Activated CD4-positive, alpha-beta T cell treated with anti-CD3 and anti-CD28 coated beads, Interleukin-2, amount 10 ng/mL, durations not matched to agents 24 days and 14 days (primary cell): ENCODE measurements around the gene CCL4. TPM values are rescaled to one million over a fixed set of nuclear protein-coding genes. Genes with fewer than 3 reads are reported as not detected.
"Not testable (repeated sequence)": the region's sequence is repeated elsewhere in the genome, so short reads cannot be mapped to it uniquely, and the experiment has no call there.

ENCODE experiments used
- DNase-seq: peaks from one replicate; pipeline ENCODE4 v3.0.0; 2022
- H3K27ac Mint-ChIP-seq: one replicate; pipeline ENCODE4 v1.8.0; 2022; ENCODE audit warnings: mild to moderate bottlenecking, mixed read lengths
- H3K27me3 Mint-ChIP-seq: one replicate; pipeline ENCODE4 v1.8.0; 2022; ENCODE audit warnings: mixed read lengths
- H3K36me3 Mint-ChIP-seq: one replicate; pipeline ENCODE4 v1.8.0; 2022; ENCODE audit warnings: low read depth, mild to moderate bottlenecking, mixed read lengths
- H3K4me1 Mint-ChIP-seq: one replicate; pipeline ENCODE4 v1.8.0; 2021; ENCODE audit warnings: mixed read lengths
- H3K4me3 Mint-ChIP-seq: one replicate; pipeline ENCODE4 v1.8.0; 2022; ENCODE audit warnings: mild to moderate bottlenecking, moderate library complexity, mixed read lengths
- H3K9me3 Mint-ChIP-seq: one replicate; pipeline ENCODE4 v1.8.0; 2021; ENCODE audit warnings: mixed read lengths
- intact Hi-C: fragments of 100-400 bp; cut with micrococcal nuclease; formaldehyde crosslinking; loops from one replicate; pipeline ENCODE4 v1.15.1; 2023
- total RNA-seq: library from RNA; stranded (reverse); gene quantifications from 2 replicates; pipeline ENCODE4 v1.2.3, GENCODE V29; 2022

The CCL4 gene
- 351 and 370 TPM in 2 replicates for total RNA-seq

DNA sequence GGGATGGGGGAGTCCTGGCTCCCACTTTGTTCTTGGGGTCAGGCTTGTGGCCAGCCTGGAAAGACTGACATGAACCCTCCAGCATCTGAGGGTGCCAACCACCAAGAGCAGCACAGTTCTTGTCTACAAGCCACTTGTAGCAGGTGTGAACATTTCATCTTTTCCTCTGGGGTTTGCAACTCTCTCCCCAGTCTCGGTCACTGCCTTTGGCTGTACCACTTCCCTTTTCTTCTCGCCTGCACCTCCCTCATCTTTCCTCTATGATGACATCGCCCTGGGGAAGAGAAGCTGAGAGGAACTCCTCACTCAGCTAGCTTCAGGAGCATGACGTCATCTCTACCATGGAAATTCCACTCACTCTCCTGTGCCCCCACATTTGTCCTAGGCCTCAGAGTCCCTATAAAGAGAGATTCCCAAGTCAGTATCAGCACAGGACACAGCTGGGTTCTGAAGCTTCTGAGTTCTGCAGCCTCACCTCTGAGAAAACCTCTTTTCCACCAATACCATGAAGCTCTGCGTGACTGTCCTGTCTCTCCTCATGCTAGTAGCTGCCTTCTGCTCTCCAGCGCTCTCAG is at the start of gene CCL4:
Gene CCL4, plus strand, starts transcription at position 427 of the 575 bp plus-strand sequence. Its CDS starts 79 bp downstream, at position 506.
- peak; percentile 60 for DNase-seq
- Mint-ChIP-seq H3K4me1 (peaks cover 10% of the 10 kb centered on the region), H3K27ac (peak within 1 kb of the TSS; percentile 68), H3K27me3 (peaks cover 13% of the 10 kb centered on the region), H3K4me3 (peak within 1 kb of the TSS; percentile 69)
- H3K36me3 Mint-ChIP-seq, H3K9me3 Mint-ChIP-seq: not testable (repeated sequence)
- intact Hi-C loops = loop anchor here (1.0 kb wide), 1 partner anchor 13 kb away; the partner anchor contains the start of gene CCL3

DNA sequence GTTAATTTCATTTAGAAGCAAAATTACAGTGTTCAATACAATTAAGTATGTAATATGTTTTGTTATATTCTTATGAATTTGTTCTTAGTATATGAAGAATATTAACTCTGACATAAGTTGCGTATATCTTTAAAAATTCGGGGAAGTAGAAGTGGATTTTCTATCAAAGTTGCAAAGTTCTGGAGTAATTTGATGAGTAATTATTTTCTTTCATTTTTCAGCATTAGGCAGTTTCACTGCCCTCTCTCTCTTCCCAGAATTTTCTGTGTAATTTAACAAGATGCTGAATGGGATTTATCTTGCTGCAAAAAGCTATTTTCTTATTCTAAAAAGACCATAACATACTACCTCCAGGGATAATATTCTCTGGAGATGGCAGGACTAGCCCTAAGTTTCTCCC is 48.5 kb upstream of the CCL4 start:
- peaks cover 24% of the 10 kb centered on the region for H3K27me3 Mint-ChIP-seq
- peaks cover under 1% of the 10 kb centered on the region for H3K9me3 Mint-ChIP-seq

DNA sequence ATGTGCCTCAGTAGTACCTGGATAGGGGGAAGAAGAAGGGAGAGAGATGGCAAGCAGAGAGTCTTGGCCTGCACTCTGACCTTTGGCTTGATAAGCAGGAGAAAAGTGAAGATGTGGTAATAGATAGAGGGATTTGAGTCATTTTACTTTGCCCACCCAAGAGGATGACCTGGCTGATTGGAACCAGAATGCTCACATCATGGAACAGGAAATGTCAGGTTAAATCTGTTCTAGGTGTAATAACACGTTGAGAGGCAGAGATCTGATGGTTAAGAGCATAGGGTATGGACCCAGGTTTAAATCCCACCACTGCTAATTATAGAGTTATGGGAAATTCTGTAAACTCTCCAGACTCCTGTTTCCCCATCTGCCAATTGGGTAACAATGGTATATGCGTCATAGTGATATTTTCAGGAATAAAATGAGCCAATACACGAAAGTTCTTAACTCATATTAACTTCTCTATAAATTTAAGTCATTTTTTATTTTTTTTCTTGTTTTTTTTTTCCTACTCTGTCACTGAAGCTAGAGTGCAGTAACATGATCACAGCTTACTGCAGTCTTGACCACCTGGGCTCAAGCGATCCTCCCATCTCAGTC is 47.6 kb upstream of the CCL4 start:
- Mint-ChIP-seq H3K27me3 (peaks cover 23% of the 10 kb centered on the region), H3K4me3 (no peak overlapping the region), H3K36me3 (no peaks in the 10 kb centered on the region), H3K4me1 (no peaks in the 10 kb centered on the region), H3K9me3 (no peaks in the 10 kb centered on the region), H3K27ac (no peak overlapping the region)
- intact Hi-C loops = no loop called here
- DNase-seq = no peak

More for the DNA sequence above, 48.5 kb upstream of the CCL4 start:
- intact Hi-C loops = no loop called here
- Mint-ChIP-seq H3K4me1 (no peaks in the 10 kb centered on the region), H3K36me3 (no peaks in the 10 kb centered on the region), H3K27ac (no peak overlapping the region), H3K4me3 (no peak overlapping the region)
- no peak for DNase-seq

DNA sequence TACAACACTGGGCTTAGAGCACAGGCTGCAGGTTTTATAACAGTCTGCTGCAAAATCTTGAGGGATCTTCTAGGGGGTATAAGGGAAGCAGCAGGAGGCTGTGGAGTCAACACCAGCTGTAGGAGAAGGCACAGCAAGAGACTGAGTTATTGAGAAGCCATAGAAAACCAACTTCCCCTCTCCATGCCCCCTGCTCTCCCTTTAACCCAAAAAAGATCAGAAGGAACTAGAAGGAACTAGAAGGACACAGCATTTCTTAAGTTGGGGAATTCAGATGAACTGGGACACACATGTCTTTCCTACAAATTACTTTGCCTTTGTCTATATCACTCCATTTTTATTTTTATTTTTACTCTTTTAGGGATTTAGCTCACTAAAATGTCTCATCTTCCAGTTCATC is 45.7 kb upstream of the CCL4 start:
- Mint-ChIP-seq H3K36me3 (no peaks in the 10 kb centered on the region), H3K27ac (no peak overlapping the region), H3K4me1 (no peaks in the 10 kb centered on the region), H3K27me3 (peaks cover 30% of the 10 kb centered on the region), H3K4me3 (no peak overlapping the region), H3K9me3 (no peaks in the 10 kb centered on the region)
- DNase-seq = no peak
- intact Hi-C loops = no loop called here

DNA sequence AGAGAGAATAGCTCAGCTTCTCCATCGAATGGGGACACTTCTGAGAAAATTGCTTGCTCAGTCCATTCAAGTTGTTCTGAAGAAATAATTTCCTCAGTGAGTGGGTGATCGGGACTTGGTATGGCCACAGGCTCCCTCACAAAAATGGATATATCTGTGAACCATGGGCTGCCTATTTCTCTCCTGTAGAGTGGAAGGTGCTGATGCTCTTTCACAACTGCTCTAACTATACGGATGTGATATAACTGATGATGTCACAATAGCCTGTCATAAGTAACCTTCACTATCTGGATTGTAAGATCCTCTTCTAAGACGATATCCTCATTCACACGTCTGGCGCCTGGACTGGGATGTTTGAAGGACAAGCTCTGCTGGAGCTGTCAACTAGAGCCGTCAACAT is 44.2 kb upstream of the CCL4 start:
- DNase-seq = no peak
- Mint-ChIP-seq H3K27me3 (peaks cover 32% of the 10 kb centered on the region), H3K4me3 (no peak overlapping the region), H3K36me3 (no peaks in the 10 kb centered on the region), H3K9me3 (no peaks in the 10 kb centered on the region), H3K27ac (no peak overlapping the region), H3K4me1 (no peaks in the 10 kb centered on the region)
- intact Hi-C loops = no loop called here

DNA sequence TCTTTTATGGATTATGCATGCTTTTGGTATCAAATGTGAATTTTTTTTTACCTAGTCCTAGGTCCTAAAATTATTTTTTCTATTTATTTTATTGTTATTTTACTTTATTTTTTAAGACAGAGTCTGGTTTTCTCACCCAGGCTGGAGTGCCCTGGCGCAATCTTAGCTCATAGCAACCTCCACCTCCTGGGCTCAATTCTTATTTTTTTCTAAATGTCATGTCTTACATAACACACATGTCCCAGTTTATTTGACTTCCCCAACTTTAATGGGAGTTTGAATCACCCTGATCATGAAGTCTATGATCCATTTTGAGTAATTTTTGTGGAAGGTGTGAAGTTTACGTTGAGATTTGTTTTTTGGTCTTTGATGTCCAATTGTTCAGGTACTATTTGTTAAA is 42.8 kb upstream of the CCL4 start:
- Mint-ChIP-seq H3K36me3 (no peaks in the 10 kb centered on the region), H3K27me3 (peaks cover 32% of the 10 kb centered on the region), H3K4me3 (no peak overlapping the region), H3K27ac (no peak overlapping the region), H3K9me3 (no peaks in the 10 kb centered on the region), H3K4me1 (no peaks in the 10 kb centered on the region)
- DNase-seq = no peak
- intact Hi-C loops = no loop called here

DNA sequence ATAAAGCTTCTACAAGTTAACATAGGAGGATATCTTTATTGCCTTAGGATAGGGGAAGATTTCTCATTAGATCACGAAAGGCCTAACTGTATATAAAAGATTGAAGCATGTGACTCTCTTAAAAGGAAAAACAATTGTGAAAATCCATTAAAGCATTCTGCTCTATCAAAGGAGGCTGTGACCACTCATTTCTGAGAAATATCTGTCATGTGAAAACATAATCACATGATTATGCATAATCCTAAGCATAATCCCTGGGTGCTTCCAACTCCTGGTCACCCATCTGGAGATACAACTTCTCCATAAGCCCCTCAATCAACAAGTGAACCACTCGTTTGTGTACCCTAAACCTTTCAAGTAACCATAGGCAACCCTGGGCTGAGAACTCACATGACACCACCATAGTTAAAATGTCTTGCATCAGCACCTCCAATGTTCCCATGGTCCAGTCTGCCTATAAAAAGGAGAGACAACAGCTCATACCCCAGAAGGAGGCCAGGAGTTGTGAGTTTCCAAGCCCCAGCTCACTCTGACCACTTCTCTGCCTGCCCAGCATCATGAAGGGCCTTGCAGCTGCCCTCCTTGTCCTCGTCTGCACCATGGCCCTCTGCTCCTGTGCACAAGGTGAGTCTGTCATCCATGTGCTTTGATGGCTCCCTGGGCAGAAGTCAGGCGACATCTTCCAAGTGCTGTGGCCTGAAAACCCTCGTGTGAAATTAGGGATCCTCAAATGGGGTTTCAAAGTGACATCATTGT is 39.7 kb upstream of the CCL4 start, which contains the start of gene CCL18:
Gene CCL18, plus strand, starts transcription at position 487 of the 756 bp plus-strand sequence. Its CDS starts 71 bp downstream, at position 558.
- DNase-seq = no peak
- intact Hi-C loops = no loop called here
- Mint-ChIP-seq H3K27ac (no peak within 1 kb of the TSS), H3K9me3 (no peaks in the 10 kb centered on the region), H3K36me3 (no peaks in the 10 kb centered on the region), H3K4me3 (no peak within 1 kb of the TSS), H3K27me3 (peaks cover 31% of the 10 kb centered on the region), H3K4me1 (no peaks in the 10 kb centered on the region)

DNA sequence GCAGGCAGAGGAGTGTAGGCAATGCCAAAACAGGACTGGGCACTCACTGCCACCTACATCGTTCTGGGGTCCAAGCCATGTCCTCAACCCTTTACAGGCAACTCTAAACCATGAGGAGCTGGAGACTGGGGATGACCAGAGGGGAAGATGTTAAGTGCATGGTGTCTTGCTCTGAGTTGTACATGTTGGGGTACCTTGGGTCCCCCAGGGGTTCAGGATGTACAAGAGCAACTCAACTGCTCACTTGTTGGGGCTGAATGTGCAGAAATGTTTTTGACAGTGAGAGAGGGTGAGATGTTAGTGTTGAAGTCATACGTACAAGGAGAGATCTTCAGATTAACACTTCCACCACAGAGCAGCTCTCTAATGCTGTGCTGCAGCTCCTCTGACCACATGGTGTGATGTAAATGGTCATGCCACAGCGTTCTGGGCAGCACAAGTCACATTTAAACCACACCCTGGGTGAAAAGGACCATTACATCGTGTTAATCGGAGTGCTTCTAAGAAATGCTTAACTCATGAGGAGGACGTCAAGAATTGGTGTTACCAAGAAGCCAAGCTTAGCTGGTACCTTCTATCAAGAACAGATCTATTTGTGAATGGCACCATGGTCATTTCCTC is 37.2 kb upstream of the CCL4 start:
- H3K4me3 Mint-ChIP-seq = no peak overlapping the region

DNA sequence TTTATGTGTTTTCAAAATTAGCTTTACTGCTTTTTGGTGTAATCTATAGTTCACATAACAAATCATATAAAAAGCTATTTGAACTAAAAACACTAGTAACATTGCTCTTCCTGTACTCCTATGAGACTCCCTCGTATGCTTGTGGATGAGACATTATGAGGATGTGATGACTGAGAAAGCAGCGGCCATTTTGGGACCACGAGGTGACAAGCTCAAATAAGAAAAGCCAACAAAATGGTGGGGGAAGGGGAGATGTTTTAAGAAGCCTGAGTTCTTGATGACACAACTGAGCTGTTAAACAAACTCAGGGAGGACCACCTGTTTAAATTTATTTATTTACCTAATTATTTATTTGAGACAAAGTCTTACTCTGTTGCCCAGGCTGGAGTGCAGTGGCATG is 35.1 kb upstream of the CCL4 start:
- Mint-ChIP-seq H3K4me1 (peaks cover 5% of the 10 kb centered on the region), H3K36me3 (no peaks in the 10 kb centered on the region), H3K27ac (no peak overlapping the region), H3K27me3 (peaks cover 15% of the 10 kb centered on the region), H3K9me3 (no peaks in the 10 kb centered on the region), H3K4me3 (no peak overlapping the region)
- intact Hi-C loops = no loop called here
- DNase-seq = no peak

More for the DNA sequence above, 37.2 kb upstream of the CCL4 start:
- Mint-ChIP-seq H3K36me3 (no peaks in the 10 kb centered on the region), H3K27me3 (peaks cover 24% of the 10 kb centered on the region), H3K27ac (no peak overlapping the region), H3K9me3 (no peaks in the 10 kb centered on the region), H3K4me1 (no peaks in the 10 kb centered on the region)
- peak; percentile 60 for DNase-seq
- intact Hi-C loops = no loop called here

DNA sequence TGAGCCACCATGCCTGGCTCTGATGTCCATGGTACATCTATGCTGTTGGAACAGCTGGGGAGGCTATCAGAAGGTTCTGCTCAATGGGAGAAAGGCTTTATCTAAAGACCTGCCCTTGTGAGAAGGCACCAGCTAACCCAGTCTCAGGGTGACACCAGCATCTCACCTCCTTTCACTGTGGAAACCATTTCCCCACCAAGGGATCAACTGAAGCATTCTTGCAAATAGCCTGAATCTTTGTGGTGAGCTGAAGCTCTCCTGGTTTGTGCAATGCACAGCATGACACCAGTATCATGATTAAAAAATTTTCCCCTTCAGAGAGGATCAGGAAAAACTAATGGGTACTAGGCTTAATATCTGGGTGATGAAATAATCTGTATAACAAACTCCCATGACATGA is 34.5 kb upstream of the CCL4 start:
- H3K4me1 Mint-ChIP-seq = peaks cover 5% of the 10 kb centered on the region
- H3K4me3 Mint-ChIP-seq = no peak overlapping the region
- no peaks in the 10 kb centered on the region for H3K36me3 Mint-ChIP-seq
- peaks cover 14% of the 10 kb centered on the region for H3K27me3 Mint-ChIP-seq
- no peaks in the 10 kb centered on the region for H3K9me3 Mint-ChIP-seq
- intact Hi-C loops = no loop called here
- no peak for DNase-seq
- no peak overlapping the region for H3K27ac Mint-ChIP-seq

DNA sequence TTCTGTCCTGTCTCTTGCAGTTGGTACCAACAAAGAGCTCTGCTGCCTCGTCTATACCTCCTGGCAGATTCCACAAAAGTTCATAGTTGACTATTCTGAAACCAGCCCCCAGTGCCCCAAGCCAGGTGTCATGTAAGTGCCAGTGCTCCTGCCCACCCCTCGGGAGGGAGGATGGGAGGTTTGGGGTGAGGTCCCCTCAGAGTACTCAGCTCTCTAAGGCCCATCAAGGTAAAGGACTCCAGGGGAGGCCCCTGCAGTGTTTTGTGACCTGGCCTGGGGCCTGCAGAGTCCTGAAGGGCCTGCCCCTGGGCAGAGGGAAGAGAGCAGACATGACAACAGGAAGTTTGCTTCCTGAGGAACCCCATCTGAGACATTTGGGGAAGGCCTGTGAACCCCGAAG is 33.2 kb upstream of the CCL4 start:
- Mint-ChIP-seq H3K4me1 (peaks cover 12% of the 10 kb centered on the region), H3K27ac (no peak overlapping the region), H3K36me3 (no peaks in the 10 kb centered on the region), H3K27me3 (peaks cover 12% of the 10 kb centered on the region), H3K4me3 (no peak overlapping the region), H3K9me3 (no peaks in the 10 kb centered on the region)
- intact Hi-C loops = loop anchor here (5.0 to 10.0 kb wide), 2 partner anchors 47 to 176 kb away; no protein-coding TSS in a partner anchor
- DNase-seq = no peak

DNA sequence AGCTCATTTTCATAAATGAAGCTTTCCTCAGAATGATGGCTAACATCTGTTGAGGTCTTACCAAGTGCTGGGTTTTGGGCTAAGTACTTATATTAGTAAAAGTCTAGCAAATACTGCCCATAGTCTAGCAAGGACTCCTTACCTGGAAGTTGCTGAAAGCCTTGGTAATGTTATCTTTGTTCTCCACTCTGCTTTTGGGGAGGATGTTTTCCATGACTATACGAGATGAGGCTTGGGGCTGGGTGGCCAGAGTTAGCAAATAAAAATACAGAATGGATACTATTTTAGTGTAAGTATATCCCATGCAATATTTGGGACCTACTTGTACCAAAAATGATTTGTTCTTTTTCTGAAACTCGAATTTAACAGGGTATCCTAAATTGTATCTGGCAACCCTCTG is 31.9 kb upstream of the CCL4 start:
- Mint-ChIP-seq H3K27ac (no peak overlapping the region), H3K9me3 (no peaks in the 10 kb centered on the region), H3K4me1 (peaks cover 12% of the 10 kb centered on the region), H3K4me3 (no peak overlapping the region), H3K36me3 (no peaks in the 10 kb centered on the region), H3K27me3 (peaks cover 10% of the 10 kb centered on the region)
- intact Hi-C loops = loop anchor here (1.0 to 10.0 kb wide), 5 partner anchors 46 to 177 kb away; no protein-coding TSS in a partner anchor
- DNase-seq = peak; percentile 21

DNA sequence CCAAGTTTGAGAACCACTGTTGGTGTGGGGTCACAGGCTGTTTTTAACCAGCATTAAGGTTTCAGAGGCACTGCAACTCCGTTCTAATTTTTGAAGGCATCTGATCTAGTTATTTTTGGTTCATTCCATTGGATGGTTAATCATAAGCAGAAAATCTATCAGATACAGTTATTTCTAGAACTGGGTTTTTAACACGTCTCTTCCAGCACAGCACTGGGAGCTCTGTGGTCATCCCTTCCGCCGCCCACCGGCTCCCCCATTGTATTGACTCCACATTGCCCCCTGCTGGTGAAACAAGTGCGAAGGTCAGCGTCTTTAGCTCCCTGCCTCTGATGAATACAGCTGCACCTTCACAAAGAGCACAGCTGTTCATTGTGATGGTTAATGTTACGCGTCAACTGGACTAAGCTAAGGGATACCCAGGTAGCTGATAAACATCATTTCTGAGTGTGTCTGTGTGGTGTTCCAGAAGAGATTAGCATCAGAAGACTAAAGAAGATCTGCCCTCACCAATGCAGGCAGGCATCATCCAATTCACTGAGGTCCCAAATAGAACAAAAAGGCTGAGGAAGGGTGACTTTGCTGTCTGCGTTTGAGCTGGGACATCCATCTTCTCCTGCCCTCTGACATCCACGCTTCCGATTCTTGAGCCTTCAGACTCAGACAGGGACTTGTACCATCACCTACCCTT is 31.1 kb upstream of the CCL4 start:
- peaks cover 12% of the 10 kb centered on the region for H3K4me1 Mint-ChIP-seq
- intact Hi-C loops = loop anchor here (1.0 to 10.0 kb wide), 5 partner anchors 45 to 178 kb away; no protein-coding TSS in a partner anchor
- peak; percentile 87 for DNase-seq
- peaks cover 11% of the 10 kb centered on the region for H3K27me3 Mint-ChIP-seq
- H3K36me3 Mint-ChIP-seq = no peaks in the 10 kb centered on the region
- H3K4me3 Mint-ChIP-seq = no peak overlapping the region
- H3K27ac Mint-ChIP-seq = no peak overlapping the region
- H3K9me3 Mint-ChIP-seq = no peaks in the 10 kb centered on the region
